Measurements from ENCODE around the gene GAA.

GRCh38 chr17:80105762-80106161 is 4.4 kb downstream of the GAA start:
- TF ChIP-seq, protein P1, sequence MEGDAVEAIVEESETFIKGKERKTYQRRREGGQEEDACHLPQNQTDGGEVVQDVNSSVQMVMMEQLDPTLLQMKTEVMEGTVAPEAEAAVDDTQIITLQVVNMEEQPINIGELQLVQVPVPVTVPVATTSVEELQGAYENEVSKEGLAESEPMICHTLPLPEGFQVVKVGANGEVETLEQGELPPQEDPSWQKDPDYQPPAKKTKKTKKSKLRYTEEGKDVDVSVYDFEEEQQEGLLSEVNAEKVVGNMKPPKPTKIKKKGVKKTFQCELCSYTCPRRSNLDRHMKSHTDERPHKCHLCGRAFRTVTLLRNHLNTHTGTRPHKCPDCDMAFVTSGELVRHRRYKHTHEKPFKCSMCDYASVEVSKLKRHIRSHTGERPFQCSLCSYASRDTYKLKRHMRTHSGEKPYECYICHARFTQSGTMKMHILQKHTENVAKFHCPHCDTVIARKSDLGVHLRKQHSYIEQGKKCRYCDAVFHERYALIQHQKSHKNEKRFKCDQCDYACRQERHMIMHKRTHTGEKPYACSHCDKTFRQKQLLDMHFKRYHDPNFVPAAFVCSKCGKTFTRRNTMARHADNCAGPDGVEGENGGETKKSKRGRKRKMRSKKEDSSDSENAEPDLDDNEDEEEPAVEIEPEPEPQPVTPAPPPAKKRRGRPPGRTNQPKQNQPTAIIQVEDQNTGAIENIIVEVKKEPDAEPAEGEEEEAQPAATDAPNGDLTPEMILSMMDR (IDR thresholded peaks at IDR 0.05), result no peak
- TF ChIP-seq POLR2A (IDR thresholded peaks at IDR 0.05) (no peak), POLR2AphosphoS5 (IDR thresholded peaks at IDR 0.05) (no peak), EP300 (IDR thresholded peaks at IDR 0.05) (no peak)
